ENCODE results near the gene CAMK4. TPM values are rescaled to one million over a fixed set of nuclear protein-coding genes. Genes with fewer than 3 reads are reported as not detected.

The CAMK4 gene
- total RNA-seq, 4 donors from 2014 or later: 0.16 to 5.0 (median 4.4) TPM

DNA sequence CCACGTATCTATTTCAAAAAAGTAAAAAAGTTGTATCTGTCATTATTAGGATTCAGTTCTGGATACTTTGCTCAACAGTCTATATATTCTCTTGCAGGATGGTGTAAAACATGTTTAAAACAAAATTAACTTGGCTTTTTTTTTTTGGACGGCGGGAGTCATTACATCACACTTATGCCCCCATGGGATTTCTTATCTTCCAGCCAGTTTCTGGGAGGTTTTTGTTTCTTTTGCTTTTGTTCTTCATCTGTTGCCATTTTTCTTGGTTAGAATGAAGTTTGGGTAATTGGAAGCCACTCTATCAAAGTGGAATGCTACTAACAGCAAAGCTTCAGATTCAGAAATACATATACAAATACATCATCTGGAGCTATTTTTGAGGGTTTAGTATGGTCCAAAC, 289.9 kb downstream of the CAMK4 start:
- no peak overlapping the region for H3K4me3 ChIP-seq
- no peaks in the 10 kb centered on the region for H3K9me3 ChIP-seq
- H3K27ac ChIP-seq: no peak overlapping the region
- no peaks in the 10 kb centered on the region for H3K36me3 ChIP-seq
- 67 to 94% methylated on average over 3 of the region's 3 CpGs for WGBS, 2 donors (ENCODE audit: low coverage in 1 of 2)
- ATAC-seq: no peak
- no peaks in the 10 kb centered on the region for H3K27me3 ChIP-seq
- H3K4me1 ChIP-seq: peaks cover 0 to 32% (median 0%) of the 10 kb centered on the region in 3 donors
- TF ChIP-seq POLR2A (IDR thresholded peaks at IDR 0.05): no peak
- TF ChIP-seq EP300 (IDR thresholded peaks at IDR 0.05): no peak

DNA sequence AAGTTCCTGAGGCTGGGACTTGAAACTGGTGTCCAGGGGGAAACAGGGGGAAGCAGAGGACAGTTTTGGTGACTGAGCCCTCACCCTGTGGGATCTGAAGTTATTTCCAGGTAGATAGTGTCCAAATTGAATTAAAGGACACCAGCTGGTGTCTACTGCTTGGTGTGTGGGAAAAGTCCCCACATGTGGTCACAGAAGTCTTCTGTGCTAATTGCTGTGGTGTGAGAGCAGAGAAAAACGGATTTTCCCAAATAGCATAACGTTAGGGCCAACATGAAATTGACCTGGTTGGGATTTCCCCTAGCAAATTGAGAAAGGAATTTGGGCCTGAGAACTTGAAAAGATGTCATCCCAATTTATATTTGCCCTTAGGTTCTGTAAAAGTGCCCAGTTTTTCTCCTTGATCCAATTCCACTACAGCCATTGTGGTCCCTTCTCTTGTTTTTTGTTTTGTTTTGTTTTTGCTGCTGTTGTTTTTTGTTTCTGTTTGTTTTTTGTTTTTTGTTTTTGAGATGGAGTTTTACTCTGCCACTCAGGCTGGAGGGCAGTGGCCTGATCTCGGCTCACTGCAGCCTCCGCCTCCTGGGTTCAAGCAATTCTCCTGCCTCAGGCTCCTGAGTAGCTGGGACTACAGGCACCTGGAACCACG, 293.8 kb downstream of the CAMK4 start:
- Histone ChIP-seq H3K4me3 (no peak overlapping the region), H3K9me3 (no peaks in the 10 kb centered on the region), H3K27me3 (no peaks in the 10 kb centered on the region), H3K36me3 (no peaks in the 10 kb centered on the region), H3K4me1 (peaks cover 0 to 8% (median 0%) of the 10 kb centered on the region in 3 donors), H3K27ac (no peak overlapping the region)
- ATAC-seq: no peak
- no peak for TF ChIP-seq EP300 (IDR thresholded peaks at IDR 0.05)
- no peak for TF ChIP-seq POLR2A (IDR thresholded peaks at IDR 0.05)
- TF ChIP-seq POLR2AphosphoS5 (IDR thresholded peaks at IDR 0.05): no peak
- TF ChIP-seq, protein P1, sequence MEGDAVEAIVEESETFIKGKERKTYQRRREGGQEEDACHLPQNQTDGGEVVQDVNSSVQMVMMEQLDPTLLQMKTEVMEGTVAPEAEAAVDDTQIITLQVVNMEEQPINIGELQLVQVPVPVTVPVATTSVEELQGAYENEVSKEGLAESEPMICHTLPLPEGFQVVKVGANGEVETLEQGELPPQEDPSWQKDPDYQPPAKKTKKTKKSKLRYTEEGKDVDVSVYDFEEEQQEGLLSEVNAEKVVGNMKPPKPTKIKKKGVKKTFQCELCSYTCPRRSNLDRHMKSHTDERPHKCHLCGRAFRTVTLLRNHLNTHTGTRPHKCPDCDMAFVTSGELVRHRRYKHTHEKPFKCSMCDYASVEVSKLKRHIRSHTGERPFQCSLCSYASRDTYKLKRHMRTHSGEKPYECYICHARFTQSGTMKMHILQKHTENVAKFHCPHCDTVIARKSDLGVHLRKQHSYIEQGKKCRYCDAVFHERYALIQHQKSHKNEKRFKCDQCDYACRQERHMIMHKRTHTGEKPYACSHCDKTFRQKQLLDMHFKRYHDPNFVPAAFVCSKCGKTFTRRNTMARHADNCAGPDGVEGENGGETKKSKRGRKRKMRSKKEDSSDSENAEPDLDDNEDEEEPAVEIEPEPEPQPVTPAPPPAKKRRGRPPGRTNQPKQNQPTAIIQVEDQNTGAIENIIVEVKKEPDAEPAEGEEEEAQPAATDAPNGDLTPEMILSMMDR (IDR thresholded peaks at IDR 0.05): no peak
- WGBS, 2 donors (ENCODE audit: low coverage in 1 of 2): 81 to 98% methylated on average over 3 to 5 of the region's 5 CpGs

DNA sequence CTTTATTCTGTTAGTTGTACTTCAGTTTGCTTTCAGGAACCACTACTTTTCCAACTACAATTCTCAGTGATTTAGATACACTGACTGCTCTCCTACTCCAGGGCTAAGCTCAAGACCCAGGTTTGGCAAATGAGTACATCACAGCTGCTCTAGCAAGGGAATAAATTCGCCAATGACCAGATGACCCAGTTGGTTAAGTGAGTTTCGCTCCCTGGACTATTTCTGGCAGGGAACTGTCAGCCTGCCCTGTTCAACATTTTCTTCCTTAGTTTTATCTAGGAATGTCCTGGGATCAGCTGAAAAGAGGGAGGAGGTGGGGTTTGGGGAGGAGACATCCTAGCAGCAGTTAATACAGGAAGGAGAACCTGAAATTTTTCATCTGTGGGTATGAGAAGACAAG, 294.6 kb downstream of the CAMK4 start:
- H3K4me3 ChIP-seq: no peak overlapping the region
- no peaks in the 10 kb centered on the region for H3K9me3 ChIP-seq
- TF ChIP-seq EP300 (IDR thresholded peaks at IDR 0.05) (no peak), POLR2AphosphoS5 (IDR thresholded peaks at IDR 0.05) (no peak), POLR2A (IDR thresholded peaks at IDR 0.05) (no peak)
- TF ChIP-seq, protein P1 (IDR thresholded peaks at IDR 0.05): no peak
- H3K4me1 ChIP-seq: peaks cover 0 to under 1% (median 0%) of the 10 kb centered on the region in 3 donors
- H3K27me3 ChIP-seq: no peaks in the 10 kb centered on the region
- 75% methylated on average over 2 of the region's 2 CpGs; no CpG with 5 or more reads in 1 of the 2 donors for WGBS, 2 donors (ENCODE audit: low coverage in 1 of 2)
- ATAC-seq: no peak
- H3K36me3 ChIP-seq: no peaks in the 10 kb centered on the region
- no peak overlapping the region for H3K27ac ChIP-seq

GRCh38 chr5:111520908-111521307, 296.7 kb downstream of the CAMK4 start:
- no peak for ATAC-seq
- no peak for TF ChIP-seq EP300 (IDR thresholded peaks at IDR 0.05)
- no peak for TF ChIP-seq POLR2A (IDR thresholded peaks at IDR 0.05)
- TF ChIP-seq, protein P1 (IDR thresholded peaks at IDR 0.05): no peak
- no peak for TF ChIP-seq POLR2AphosphoS5 (IDR thresholded peaks at IDR 0.05)
- Histone ChIP-seq H3K4me3 (no peak overlapping the region), H3K4me1 (no peaks in the 10 kb centered on the region), H3K27me3 (no peaks in the 10 kb centered on the region), H3K36me3 (no peaks in the 10 kb centered on the region), H3K27ac (no peak overlapping the region), H3K9me3 (no peaks in the 10 kb centered on the region)
- 83 to 84% methylated on average over 3 of the region's 3 CpGs for WGBS, 2 donors (ENCODE audit: low coverage in 1 of 2)

DNA sequence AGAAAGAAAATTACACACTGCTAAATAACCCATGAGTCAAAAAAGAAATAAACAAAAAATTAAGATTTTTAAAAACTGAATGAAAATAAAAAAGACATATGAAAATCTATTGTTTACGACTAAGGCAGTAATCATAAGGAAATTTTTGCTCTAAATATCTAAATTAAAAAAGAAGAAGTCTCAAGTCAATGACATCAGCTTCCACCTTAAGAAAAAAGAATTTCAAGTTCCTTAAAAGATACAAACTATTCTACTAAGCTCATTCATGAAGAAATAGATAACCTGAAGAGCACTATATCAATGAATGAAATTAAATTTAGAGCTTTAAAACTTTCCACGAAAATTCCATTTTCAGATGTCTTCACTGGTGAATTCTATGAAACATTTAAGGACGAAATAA, 303.9 kb downstream of the CAMK4 start:
- Histone ChIP-seq H3K4me3 (no peak overlapping the region), H3K4me1 (no peaks in the 10 kb centered on the region), H3K27ac (no peak overlapping the region), H3K27me3 (no peaks in the 10 kb centered on the region), H3K9me3 (no peaks in the 10 kb centered on the region), H3K36me3 (no peaks in the 10 kb centered on the region)
- TF ChIP-seq POLR2AphosphoS5 (IDR thresholded peaks at IDR 0.05) (no peak), POLR2A (IDR thresholded peaks at IDR 0.05) (no peak), EP300 (IDR thresholded peaks at IDR 0.05) (no peak)
- TF ChIP-seq, protein P1 (IDR thresholded peaks at IDR 0.05): no peak
- WGBS, 2 donors (ENCODE audit: low coverage in 1 of 2): 86 to 95% methylated on average over 3 of the region's 3 CpGs
- ATAC-seq: no peak

Data from gastroesophageal sphincter (tissue), 4 donors.